OCI-LY1 (cell line): ENCODE results near the gene ZNF263.

Experiments used
- CTCF ChIP-seq: fragments of 200-600 bp; sonication (generic), shearing (Covaris generic); IDR thresholded peaks from 2 replicates; pipeline ENCODE4 v1.5.1; 2017; ENCODE audit warnings: mild to moderate bottlenecking, antibody characterized with exemption, low read length, moderate library complexity, mixed read lengths
- EZH2 ChIP-seq: fragments of 200-600 bp; sonication (generic), shearing (Covaris generic); IDR thresholded peaks from 2 replicates; pipeline ENCODE4 v1.8.0; 2017; ENCODE audit warnings: borderline replicate concordance, mixed run types, mild to moderate bottlenecking, antibody characterized with exemption, low read length, moderate library complexity, mixed read lengths

- TF ChIP-seq CTCF (no peak), EZH2 (no peak)
These were observed 15.0 kb upstream of the ZNF263 start for GRCh38 chr16:3268294-3268693.
